GM18519 (cell line): ENCODE measurements around the gene OGDH.

Source experiments
- ATAC-seq: cut with Tn5 transposase; IDR thresholded peaks from one replicate; pipeline ENCODE4 v1.9.1; 2021; ENCODE audit warnings: mild to moderate bottlenecking, moderate library complexity; ENCODE audit not compliant: unreplicated experiment, low FRiP score

Gene OGDH

DNA sequence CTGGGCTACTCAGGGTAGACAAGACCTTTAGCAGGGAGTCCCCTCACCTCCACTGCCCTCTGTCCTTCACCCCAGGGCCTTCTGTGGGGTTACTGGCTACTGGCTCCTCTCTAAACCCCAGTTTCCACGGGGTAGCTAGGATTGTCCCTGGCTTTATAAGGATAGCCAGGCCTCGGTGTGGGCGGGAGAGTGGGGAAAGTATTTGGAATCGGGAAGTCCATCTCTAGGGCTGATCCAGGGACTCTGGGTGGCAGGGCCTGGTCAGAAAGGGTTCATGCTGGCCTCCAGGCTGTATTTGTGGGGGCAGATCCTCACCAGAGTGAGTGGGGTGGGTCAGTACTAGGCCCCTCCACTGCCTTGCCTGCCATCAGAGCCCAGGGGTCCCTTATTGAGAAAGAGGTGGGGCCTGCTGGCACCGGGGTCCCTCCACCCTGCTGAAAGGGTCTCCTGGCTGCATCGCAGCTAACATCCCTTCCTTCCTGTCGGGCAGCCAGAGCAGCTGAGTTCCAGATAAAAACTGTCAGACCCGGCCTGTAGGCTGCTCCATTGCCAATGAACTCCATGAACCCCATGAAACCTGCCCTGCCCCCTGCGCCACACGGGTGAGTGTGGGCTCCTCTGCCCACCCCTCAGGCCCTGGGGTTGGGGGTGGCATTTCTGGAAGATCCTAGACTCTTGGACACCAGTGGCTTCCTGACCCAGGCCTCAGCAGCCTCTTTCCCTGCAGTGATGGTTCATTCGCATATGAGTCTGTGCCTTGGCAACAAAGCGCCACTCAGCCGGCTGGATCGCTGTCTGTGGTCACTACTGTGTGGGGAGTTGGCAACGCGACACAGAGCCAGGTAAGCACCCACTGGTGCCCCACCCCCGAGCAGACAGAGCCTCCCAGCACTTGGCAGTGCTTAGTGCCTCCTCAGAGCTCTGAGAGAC, 149.5 kb downstream of the OGDH start:
- ATAC-seq: no peak

DNA sequence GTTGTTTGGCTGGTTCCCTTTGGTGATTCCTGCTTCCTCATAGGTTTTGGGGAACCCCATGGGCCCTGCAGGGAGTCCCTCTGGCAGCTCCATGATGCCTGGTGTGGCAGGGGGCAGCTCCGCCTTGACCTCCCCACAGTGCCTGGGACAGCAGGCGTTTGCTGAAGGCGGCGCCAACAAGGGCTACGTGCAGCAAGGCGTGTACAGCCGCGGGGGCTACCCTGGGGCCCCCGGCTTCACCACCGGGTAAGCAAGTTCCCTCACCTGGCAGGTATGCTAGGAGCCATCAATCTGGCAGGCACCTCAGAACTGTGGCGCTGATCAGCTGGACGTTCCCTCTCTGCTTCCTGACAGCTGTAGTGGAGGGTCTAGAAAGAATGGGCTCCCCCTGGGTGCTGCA, 150.5 kb downstream of the OGDH start:
- ATAC-seq: no peak

DNA sequence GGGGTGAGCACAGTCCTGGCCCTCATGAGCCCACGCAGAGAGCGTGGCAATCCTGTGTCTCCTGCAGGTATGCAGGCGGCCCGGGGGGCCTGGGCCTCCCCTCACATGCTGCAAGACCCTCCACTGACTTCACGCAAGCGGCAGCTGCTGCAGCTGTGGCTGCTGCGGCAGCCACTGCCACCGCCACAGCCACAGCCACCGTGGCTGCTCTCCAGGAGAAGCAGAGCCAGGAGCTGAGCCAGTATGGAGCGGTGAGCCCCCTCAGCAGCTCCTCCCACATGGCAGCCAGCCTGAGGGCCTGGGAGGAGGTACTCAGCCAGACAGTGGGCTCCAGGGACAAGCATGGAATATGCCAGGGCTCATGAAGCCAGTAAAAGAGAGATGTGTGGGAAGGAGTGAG, 150.9 kb downstream of the OGDH start:
- ATAC-seq: no peak

DNA sequence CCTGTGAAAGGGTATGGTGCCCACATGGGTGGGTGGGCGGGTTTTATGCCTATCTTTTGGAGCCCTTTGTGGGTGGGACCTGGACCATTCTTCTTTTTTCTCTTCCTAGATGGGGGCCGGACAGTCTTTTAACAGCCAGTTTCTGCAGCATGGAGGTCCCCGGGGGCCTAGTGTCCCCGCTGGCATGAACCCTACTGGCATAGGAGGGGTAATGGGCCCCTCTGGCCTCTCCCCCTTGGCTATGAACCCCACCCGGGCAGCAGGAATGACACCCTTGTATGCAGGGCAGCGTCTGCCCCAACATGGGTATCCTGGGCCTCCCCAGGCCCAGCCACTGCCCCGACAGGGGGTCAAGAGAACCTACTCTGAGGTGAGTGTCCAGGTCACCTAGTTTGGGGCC, 151.3 kb downstream of the OGDH start:
- no peak for ATAC-seq
